Placental pericyte (primary cell): Measurements from ENCODE around the gene KLHL12. TPM values are rescaled to one million over a fixed set of nuclear protein-coding genes. Genes with fewer than 3 reads are reported as not detected.

Source experiments
- small RNA-seq: library from RNA; depleted of rRNA; stranded (forward); fragments of <200 nt; gene quantifications from one replicate; pipeline ENCODE3, GENCODE V24; 2012; ENCODE audit warnings: low replicate concordance
- total RNA-seq: library from RNA; depleted of rRNA; stranded (reverse); fragments of >200 nt; gene quantifications from 2 replicates; pipeline ENCODE4 v1.2.3, GENCODE V29; 2012

The KLHL12 gene
- total RNA-seq: 25.6 and 26.6 TPM in 2 replicates

DNA sequence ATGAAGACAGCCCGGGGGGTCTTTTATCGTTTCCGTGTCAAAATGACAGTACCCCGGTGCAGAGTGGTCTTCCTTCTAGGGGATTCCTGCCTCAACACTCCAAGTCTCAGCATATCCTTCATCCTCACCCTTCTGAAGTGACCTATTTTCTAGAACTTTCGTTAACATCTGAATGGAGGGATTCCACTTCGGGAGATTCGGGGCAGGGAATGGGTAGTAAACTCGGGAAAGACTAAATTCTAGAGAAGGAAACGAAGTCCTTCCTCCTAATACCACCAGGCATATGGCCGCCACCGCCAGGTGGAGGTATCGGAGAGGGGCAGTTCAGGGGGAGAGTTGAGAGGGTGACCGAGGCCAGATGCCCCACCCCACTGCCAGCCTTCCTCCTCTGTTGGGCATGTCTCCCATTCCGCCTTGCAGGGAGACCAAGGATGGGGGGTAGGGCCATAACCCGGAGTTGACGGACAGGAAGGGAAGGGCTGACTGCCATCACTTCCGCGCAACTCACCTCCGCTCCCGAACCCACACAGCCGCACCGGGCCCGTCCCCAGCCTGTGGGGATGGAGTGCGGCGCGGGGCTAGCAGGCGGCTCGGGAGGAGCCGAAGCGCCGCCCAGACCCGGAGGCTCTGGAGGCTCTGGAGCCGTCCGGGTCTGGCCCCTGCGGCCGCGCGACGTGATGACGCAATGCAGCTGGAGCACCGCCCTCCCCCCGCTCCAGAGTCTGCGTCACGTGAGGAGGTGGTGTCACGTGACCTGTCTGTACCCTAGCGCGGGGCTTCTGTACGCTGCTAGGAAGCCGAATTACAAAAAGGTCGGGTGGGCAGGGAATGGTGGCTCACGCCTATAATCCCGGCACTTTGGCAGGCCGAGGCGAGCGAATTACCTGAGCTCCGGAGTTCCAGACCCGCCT is at the start of gene KLHL12:
Gene KLHL12, minus strand, starts transcription at position 654 of the 911 bp plus-strand sequence. CDS start 2,072 bp downstream, outside the sequence.

DNA sequence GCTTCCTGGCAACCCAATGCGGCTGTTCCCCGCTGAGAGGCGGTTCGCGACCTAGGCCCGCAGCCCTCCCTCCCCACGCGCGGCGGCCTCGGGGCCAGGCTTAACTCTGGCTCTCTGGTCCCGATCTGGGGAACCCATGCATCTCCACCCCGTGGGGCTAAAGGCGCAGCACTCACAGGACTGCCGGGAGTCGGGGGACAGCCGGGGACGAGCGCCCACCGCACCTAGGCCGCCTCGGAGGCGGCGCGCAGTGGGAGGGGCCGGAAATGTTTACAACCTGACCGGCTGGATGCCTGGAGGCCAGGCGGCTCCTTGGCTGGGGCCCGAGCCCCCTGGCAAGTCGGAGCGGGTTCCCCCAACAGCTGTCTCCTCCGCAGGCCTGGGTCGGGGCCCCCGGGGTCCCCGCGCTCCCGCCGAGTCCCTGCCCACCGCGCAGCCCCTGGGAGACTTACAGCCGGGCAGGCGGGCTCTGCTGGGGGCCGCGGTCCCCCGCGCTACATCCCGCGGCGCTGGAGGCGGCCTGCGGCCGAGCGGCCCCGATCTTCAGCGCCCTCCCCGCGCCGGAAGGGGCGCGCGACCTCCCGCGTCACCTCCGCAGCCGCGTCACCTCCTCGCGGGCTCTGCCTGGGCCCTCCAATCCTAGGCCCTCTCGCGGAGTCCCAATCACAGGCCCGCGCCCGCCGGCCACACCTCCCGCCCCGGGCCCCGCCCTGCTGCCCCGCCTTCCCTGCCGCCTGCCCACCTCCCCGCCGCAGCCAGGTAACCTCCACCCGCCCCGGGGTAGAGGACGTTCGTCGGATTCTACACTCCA is 30.9 kb upstream of the KLHL12 start, which contains the start of gene ADIPOR1:
Gene ADIPOR1, minus strand, starts transcription at position 580 of the 811 bp plus-strand sequence. CDS start 7,242 bp downstream, outside the sequence.

DNA sequence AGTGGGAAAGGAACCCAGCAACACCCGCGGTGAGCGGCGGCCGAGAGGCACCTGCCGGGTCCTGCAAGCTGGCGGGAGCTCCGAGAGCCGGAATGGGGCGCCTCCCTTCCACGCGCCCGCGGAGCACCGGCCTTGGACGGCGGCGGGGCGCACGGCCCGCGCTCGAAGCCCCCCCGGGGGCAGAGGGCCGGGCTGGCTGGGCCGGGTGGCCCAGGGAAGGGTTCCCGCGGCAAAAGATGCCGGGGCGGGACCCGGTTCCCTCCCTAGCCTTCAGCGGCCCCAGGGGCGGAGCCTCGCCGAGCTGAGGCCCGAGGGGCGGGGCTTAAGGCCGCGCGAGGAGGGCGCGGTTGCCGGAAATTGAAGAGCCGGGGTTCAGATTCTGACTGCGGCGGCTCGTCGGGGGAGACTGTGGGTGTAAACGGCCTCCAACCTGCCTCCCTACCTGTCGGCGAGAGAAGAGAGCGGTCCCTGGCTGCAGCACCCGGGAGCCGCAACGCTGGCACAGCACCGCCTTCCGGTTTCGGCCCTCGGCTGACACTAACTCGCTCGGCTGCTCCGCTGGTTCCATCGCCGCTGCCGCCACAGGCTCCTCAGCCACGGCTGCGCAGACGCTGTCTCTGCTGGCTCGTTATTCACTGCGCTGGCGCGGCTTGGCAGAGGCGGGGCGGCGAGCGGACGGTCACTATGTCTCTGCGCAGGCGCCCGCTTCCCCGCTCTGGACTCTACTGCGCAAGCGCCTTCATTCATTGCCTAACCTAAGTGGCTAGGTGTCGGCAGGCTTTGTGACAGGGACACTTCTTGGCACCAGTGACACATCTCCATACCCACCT is 38.3 kb downstream of the KLHL12 start, which contains the start of gene RABIF:
Gene RABIF, minus strand, starts transcription at position 619 of the 830 bp plus-strand sequence. Its CDS starts 51 bp downstream, at position 568.

Small RNA genes lying within 50 kb of the gene (small RNA-seq; reads per million reads assigned to genes)
- not detected for gene RF00019

Other genes starting within 250 kb of the KLHL12 start
- gene SYT2, start 216.8 kb downstream of the KLHL12 start, total RNA-seq: not detected in 2 replicates
- gene KDM5B, start 118.8 kb downstream of the KLHL12 start, total RNA-seq: 91.0 and 101 TPM in 2 replicates
- 0.86 TPM in 1 of 2 replicates, not detected in the other for gene PCAT6, start 116.3 kb downstream of the KLHL12 start, total RNA-seq
- 4.2 and 9.0 TPM in 2 replicates for gene RABIF, start 38.1 kb downstream of the KLHL12 start, total RNA-seq
- 139 and 140 TPM in 2 replicates for gene ADIPOR1, start 31.1 kb upstream of the KLHL12 start, total RNA-seq
- 39.5 and 40.7 TPM in 2 replicates for gene CYB5R1, start 40.0 kb upstream of the KLHL12 start, total RNA-seq
- 106 and 110 TPM in 2 replicates for gene TMEM183A, start 80.1 kb upstream of the KLHL12 start, total RNA-seq
- 0.14 and 0.66 TPM in 2 replicates for gene PPFIA4, start 99.3 kb upstream of the KLHL12 start, total RNA-seq
- gene MYOG, start 158.8 kb upstream of the KLHL12 start, total RNA-seq: not detected in 2 replicates
- gene ADORA1, start 200.5 kb upstream of the KLHL12 start, total RNA-seq: 5.0 and 35.5 TPM in 2 replicates
- gene MYBPH, start 248.6 kb upstream of the KLHL12 start, total RNA-seq: 0.88 and 1.4 TPM in 2 replicates